PC-9 (cell line): ENCODE measurements around the gene TNIK. TPM values are rescaled to one million over a fixed set of nuclear protein-coding genes. Genes with fewer than 3 reads are reported as not detected.

Source experiments
- BruUV-seq: library from RNA; stranded (reverse); fragments of 400-500 nt; replicated peaks from 2 replicates; lab custom pipeline; 2021; lab: Mats Ljungman, UMichigan
- CTCF ChIA-PET: fragments of 300-600 bp; sonication (Branson Sonifier 250); formaldehyde crosslinking; loops from one replicate; lab custom pipeline; 2022; ENCODE audit warnings: antibody characterized with exemption; lab: Charles Lee
- POLR2A ChIA-PET: fragments of 300-600 bp; sonication (Branson Sonifier 250); formaldehyde crosslinking; loops from one replicate; lab custom pipeline; 2022; ENCODE audit warnings: antibody characterized with exemption; ENCODE audit not compliant: unreplicated experiment; lab: Charles Lee
- DNase-seq, 2 experiments: peaks; one replicate each; pipeline versions ENCODE4 v3.0.0 to v3.0.0-alpha.2; 2015 to 2022; ENCODE audit warnings: mixed read lengths in 1 of 2
- H2AFZ ChIP-seq: fragments of 200-600 bp; sonication (generic); 2 replicates; pipeline ENCODE4 v1.8.1; 2017; ENCODE audit warnings: antibody characterized with exemption
- H3F3A ChIP-seq: fragments of 200-600 bp; sonication (generic); 2 replicates; pipeline ENCODE4 v1.8.1; 2017; ENCODE audit warnings: antibody characterized with exemption, mild to moderate bottlenecking, low read depth; ENCODE audit not compliant: insufficient read depth
- H3K27ac ChIP-seq: fragments of 200-600 bp; sonication (generic); 2 replicates; pipeline ENCODE4 v1.6.1; 2016; ENCODE audit warnings: mixed run types
- H3K27me3 ChIP-seq: fragments of 200-600 bp; sonication (generic); 2 replicates; pipeline ENCODE4 v1.6.1; 2016; ENCODE audit warnings: low read depth, mixed run types; ENCODE audit not compliant: insufficient read depth
- H3K36me3 ChIP-seq: fragments of 200-600 bp; sonication (generic); 2 replicates; pipeline ENCODE4 v1.6.1; 2016; ENCODE audit warnings: low read depth, mixed run types
- H3K4me1 ChIP-seq: fragments of 200-600 bp; sonication (generic); replicated peaks from 2 replicates; pipeline ENCODE4 v1.6.1; 2016; ENCODE audit warnings: mixed run types; ENCODE audit not compliant: insufficient read depth
- H3K4me2 ChIP-seq: fragments of 200-600 bp; sonication (generic); 2 replicates; pipeline ENCODE4 v1.6.1; 2017; ENCODE audit warnings: mixed run types
- H3K4me3 ChIP-seq: fragments of 200-600 bp; sonication (generic); 2 replicates; pipeline ENCODE4 v1.6.1; 2016; ENCODE audit warnings: mixed run types
- H3K79me2 ChIP-seq: fragments of 200-600 bp; sonication (generic); 2 replicates; pipeline ENCODE4 v1.6.1; 2017; ENCODE audit warnings: low read depth, mixed run types
- H3K9me2 ChIP-seq: fragments of 200-600 bp; sonication (generic); 2 replicates; pipeline ENCODE4 v1.8.1; 2017; ENCODE audit warnings: mild to moderate bottlenecking; ENCODE audit not compliant: insufficient read depth
- H3K9me3 ChIP-seq: fragments of 200-600 bp; sonication (generic); 2 replicates; pipeline ENCODE4 v1.8.1; 2016; ENCODE audit warnings: low read depth; ENCODE audit not compliant: insufficient read depth
- H4K20me1 ChIP-seq: fragments of 200-600 bp; sonication (generic); 2 replicates; pipeline ENCODE4 v1.8.1; 2017; ENCODE audit not compliant: insufficient read depth
- EZH2 ChIP-seq: fragments of 200-600 bp; sonication (generic); IDR thresholded peaks from 2 replicates; pipeline ENCODE4 v1.8.0; 2017; ENCODE audit warnings: antibody characterized with exemption, low read depth
- intact Hi-C: fragments of 100-400 bp; cut with micrococcal nuclease; formaldehyde crosslinking; loops from one replicate; pipeline ENCODE4 v1.10.0; 2022; ENCODE audit not compliant: unreplicated experiment
- total RNA-seq: library from RNA; stranded (reverse); gene quantifications from 2 replicates; pipeline ENCODE4 v1.2.3, GENCODE V29; 2021
- TF ChIP-seq, protein P1 (sequence below): fragments of 200-600 bp; sonication (generic); conservative IDR thresholded peaks from 2 replicates; pipeline ENCODE4 v1.6.1; 2017; ENCODE audit warnings: mixed run types, antibody characterized with exemption, mild to moderate bottlenecking, moderate library complexity

The TNIK gene
- total RNA-seq, 1 experiment from 2014 or later = 30.7 TPM

DNA sequence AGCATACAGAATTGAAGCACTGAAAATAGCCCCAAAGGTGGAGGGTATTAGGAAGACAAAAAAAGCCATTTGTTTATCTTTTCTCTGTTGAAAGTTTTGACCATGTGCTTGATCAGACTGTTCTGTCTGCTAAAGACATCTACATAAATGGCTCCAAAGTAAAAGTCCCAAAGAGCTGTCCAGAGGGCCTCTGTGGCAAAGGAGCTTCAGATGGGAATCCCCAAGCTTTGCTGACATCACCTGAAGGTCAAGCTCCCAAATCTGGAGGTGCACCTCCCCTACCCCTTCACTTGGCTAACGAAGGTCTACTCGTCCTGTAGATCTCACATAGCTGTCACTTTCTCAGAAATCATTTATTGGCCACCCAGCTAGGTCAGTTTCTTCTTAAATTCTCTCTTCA is 239.1 kb downstream of the TNIK start:
- no peaks in the 10 kb centered on the region for H3F3A ChIP-seq
- H3K9me2 ChIP-seq = no peaks in the 10 kb centered on the region
- no peaks in the 10 kb centered on the region for H3K27me3 ChIP-seq
- H3K9me3 ChIP-seq = peaks cover 3% of the 10 kb centered on the region; the same call in 1 of the 2 replicates
- POLR2A ChIA-PET = no interaction called here
- intact Hi-C loops = no loop called here
- no peak for TF ChIP-seq EZH2
- TF ChIP-seq, protein P1, sequence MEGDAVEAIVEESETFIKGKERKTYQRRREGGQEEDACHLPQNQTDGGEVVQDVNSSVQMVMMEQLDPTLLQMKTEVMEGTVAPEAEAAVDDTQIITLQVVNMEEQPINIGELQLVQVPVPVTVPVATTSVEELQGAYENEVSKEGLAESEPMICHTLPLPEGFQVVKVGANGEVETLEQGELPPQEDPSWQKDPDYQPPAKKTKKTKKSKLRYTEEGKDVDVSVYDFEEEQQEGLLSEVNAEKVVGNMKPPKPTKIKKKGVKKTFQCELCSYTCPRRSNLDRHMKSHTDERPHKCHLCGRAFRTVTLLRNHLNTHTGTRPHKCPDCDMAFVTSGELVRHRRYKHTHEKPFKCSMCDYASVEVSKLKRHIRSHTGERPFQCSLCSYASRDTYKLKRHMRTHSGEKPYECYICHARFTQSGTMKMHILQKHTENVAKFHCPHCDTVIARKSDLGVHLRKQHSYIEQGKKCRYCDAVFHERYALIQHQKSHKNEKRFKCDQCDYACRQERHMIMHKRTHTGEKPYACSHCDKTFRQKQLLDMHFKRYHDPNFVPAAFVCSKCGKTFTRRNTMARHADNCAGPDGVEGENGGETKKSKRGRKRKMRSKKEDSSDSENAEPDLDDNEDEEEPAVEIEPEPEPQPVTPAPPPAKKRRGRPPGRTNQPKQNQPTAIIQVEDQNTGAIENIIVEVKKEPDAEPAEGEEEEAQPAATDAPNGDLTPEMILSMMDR = no peak
- peaks cover 8% of the 10 kb centered on the region for H3K36me3 ChIP-seq
- BruUV-seq = no TSS peak
- H3K4me3 ChIP-seq = no peak overlapping the region
- H4K20me1 ChIP-seq = no peaks in the 10 kb centered on the region
- H3K4me1 ChIP-seq = no peaks in the 10 kb centered on the region
- H3K79me2 ChIP-seq = no peaks in the 10 kb centered on the region
- CTCF ChIA-PET = no interaction called here
- no peak overlapping the region for H3K27ac ChIP-seq
- no peak overlapping the region for H2AFZ ChIP-seq
- H3K4me2 ChIP-seq = no peak overlapping the region
- no peak for DNase-seq

DNA sequence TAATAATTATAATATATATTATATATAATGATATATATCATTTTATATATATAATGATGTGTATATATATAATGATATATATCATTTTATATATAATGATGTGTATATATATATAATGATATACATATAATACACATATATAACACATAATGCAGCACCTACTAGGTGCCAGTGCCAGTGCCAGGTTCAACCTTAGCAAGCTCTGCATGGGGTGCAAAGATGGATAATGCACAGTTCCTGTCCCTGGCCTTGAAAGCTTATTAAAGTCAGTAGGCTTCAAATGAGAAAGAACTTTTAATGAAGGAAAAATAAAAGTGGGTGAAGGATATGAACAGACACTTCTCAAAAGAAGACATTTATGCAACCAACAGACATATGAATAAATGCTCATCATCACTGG is 240.9 kb downstream of the TNIK start:
- no peak overlapping the region for H3K27ac ChIP-seq
- H3K4me3 ChIP-seq = no peak overlapping the region
- no peaks in the 10 kb centered on the region for H3K9me2 ChIP-seq
- intact Hi-C loops = no loop called here
- H2AFZ ChIP-seq = no peak overlapping the region
- TF ChIP-seq EZH2 = no peak
- TF ChIP-seq, protein P1 = no peak
- H3K79me2 ChIP-seq = no peaks in the 10 kb centered on the region
- H3F3A ChIP-seq = no peaks in the 10 kb centered on the region
- CTCF ChIA-PET = no interaction called here
- no peak for DNase-seq
- H4K20me1 ChIP-seq = no peaks in the 10 kb centered on the region
- H3K36me3 ChIP-seq = no peaks in the 10 kb centered on the region
- POLR2A ChIA-PET = no interaction called here
- no TSS peak for BruUV-seq
- no peaks in the 10 kb centered on the region for H3K9me3 ChIP-seq
- no peaks in the 10 kb centered on the region for H3K27me3 ChIP-seq
- H3K4me1 ChIP-seq = no peaks in the 10 kb centered on the region
- no peak overlapping the region for H3K4me2 ChIP-seq

DNA sequence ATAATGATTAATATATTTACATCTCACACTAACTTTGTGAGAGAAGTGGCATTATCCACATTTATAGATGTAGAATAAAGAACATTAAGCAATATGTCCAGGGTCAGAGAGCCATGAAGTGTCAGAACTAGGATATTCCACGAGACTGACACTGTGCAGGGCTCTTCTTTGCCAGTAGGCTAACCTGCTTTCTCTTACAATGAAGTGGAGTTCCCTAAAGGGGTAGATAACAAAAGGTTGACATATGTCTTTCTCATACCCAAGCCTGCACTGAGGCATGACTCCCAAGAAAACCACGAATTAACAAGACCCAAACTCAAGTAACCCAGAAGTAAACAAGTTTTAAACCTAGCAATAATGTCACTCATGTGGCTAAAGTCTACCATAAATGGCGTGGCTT is 242.1 kb downstream of the TNIK start:
- no TSS peak for BruUV-seq
- Histone ChIP-seq H3K9me3 (no peaks in the 10 kb centered on the region), H3K4me1 (no peaks in the 10 kb centered on the region), H3K4me3 (no peak overlapping the region), H3K27ac (no peak overlapping the region), H3K9me2 (no peaks in the 10 kb centered on the region), H3K79me2 (no peaks in the 10 kb centered on the region), H3K4me2 (no peak overlapping the region), H3K27me3 (no peaks in the 10 kb centered on the region), H3F3A (no peaks in the 10 kb centered on the region), H2AFZ (no peak overlapping the region), H3K36me3 (no peaks in the 10 kb centered on the region), H4K20me1 (no peaks in the 10 kb centered on the region)
- DNase-seq = no peak
- ChIA-PET CTCF (no interaction called here), POLR2A (no interaction called here)
- intact Hi-C loops = no loop called here
- no peak for TF ChIP-seq EZH2
- TF ChIP-seq, protein P1 = no peak
